NCI-H2227 (cell line): ENCODE measurements around the gene TDRD10.
"Not testable (repeated sequence)": the region's sequence is repeated elsewhere in the genome, so short reads cannot be mapped to it uniquely, and the experiment has no call there.

ENCODE experiments used
- DNase-seq: peaks from one replicate; lab custom pipeline; 2025; ENCODE audit not compliant: unreplicated experiment; lab: John Stamatoyannopoulos, UW

The TDRD10 gene

GRCh38 chr1:154479764-154480421 is 22.1 kb upstream of the TDRD10 start:
- DNase-seq, result peak; percentile 92

GRCh38 chr1:154481053-154481452 is 21.0 kb upstream of the TDRD10 start:
- DNase-seq, result peak; percentile 35

GRCh38 chr1:154483941-154484803 is 17.8 kb upstream of the TDRD10 start:
- no peak for DNase-seq

GRCh38 chr1:154485106-154485505 is 16.9 kb upstream of the TDRD10 start:
- no peak for DNase-seq

- DNase-seq, result no peak
Measured at GRCh38 chr1:154485910-154486496, 16.0 kb upstream of the TDRD10 start.

- DNase-seq, result not testable (repeated sequence)
Measured at GRCh38 chr1:154486756-154487155, 15.3 kb upstream of the TDRD10 start.

- no peak for DNase-seq
Measured at GRCh38 chr1:154488922-154489321, 13.1 kb upstream of the TDRD10 start.

- no peak for DNase-seq
Measured at GRCh38 chr1:154489695-154490274, 12.2 kb upstream of the TDRD10 start.

- no peak for DNase-seq
Measured at GRCh38 chr1:154490317-154490716, 11.7 kb upstream of the TDRD10 start.

- DNase-seq, result no peak
Measured at GRCh38 chr1:154492115-154492514, 9.9 kb upstream of the TDRD10 start.

- DNase-seq, result peak; percentile 29
Measured at GRCh38 chr1:154493276-154493675, 8.7 kb upstream of the TDRD10 start.

- DNase-seq, result no peak
Measured at GRCh38 chr1:154495496-154496273, 6.3 kb upstream of the TDRD10 start.

- DNase-seq, result no peak
Measured at GRCh38 chr1:154496383-154496782, 5.6 kb upstream of the TDRD10 start.

GRCh38 chr1:154497026-154497806 is 4.8 kb upstream of the TDRD10 start:
- no peak for DNase-seq

- no peak for DNase-seq
Measured at GRCh38 chr1:154499446-154499845, 2.6 kb upstream of the TDRD10 start.

- DNase-seq, result no peak
Measured at GRCh38 chr1:154500533-154500932, 1.5 kb upstream of the TDRD10 start.

GRCh38 chr1:154501423-154502065 is 475 bp upstream of the TDRD10 start:
- DNase-seq, result peak; percentile 44

- peak; percentile 72 for DNase-seq
Measured at GRCh38 chr1:154502744-154503115, 711 bp downstream of the TDRD10 start.

- no peak for DNase-seq
Measured at GRCh38 chr1:154503898-154504297, 1.9 kb downstream of the TDRD10 start.

- no peak for DNase-seq
Measured at GRCh38 chr1:154512760-154513159, 10.7 kb downstream of the TDRD10 start.
